ENCODE results near the gene PSMA6. TPM values are rescaled to one million over a fixed set of nuclear protein-coding genes. Genes with fewer than 3 reads are reported as not detected.

PSMA6 gene
- total and polyA plus RNA-seq, 4 donors, result 91.6 to 174 (median 103) TPM

GRCh38 chr14:35319509-35319908 lies 27.3 kb downstream of the PSMA6 start:
- peaks cover 3 to 5% of the 10 kb centered on the region in 2 donors for H3K36me3 ChIP-seq (ENCODE audit: control insufficient read depth in 1 of 2, insufficient read depth in 2 of 2, low read length in 1 of 2)

GRCh38 chr14:35320472-35320871 lies 28.3 kb downstream of the PSMA6 start:
- ATAC-seq (ENCODE audit: low FRiP score), result no peak
- intact Hi-C loops (cut with DNase I), result no loop called here

More at GRCh38 chr14:35319509-35319908, 27.3 kb downstream of the PSMA6 start:
- Histone ChIP-seq H3K9me3 (ENCODE audit: control insufficient read depth, low read length) (no peaks in the 10 kb centered on the region), H3K4me3 (ENCODE audit: low read length in 2 of 2) (no peak overlapping the region), H3K27me3 (ENCODE audit: control insufficient read depth in 1 of 2, insufficient read depth in 2 of 2, low read length in 1 of 2) (no peaks in the 10 kb centered on the region), H3K27ac (ENCODE audit: low read depth in 1 of 2, low read length in 2 of 2) (no peak overlapping the region), H3K4me1 (ENCODE audit: control insufficient read depth in 1 of 2, insufficient read depth in 2 of 2, low read length in 2 of 2) (no peaks in the 10 kb centered on the region)
- DNase-seq, result no peak
- intact Hi-C loops (cut with DNase I), result no loop called here
- ATAC-seq (ENCODE audit: low FRiP score), result no peak
- WGBS, 2 donors, result 88 to 92% methylated on average over 4 of the region's 4 CpGs

GRCh38 chr14:35326375-35326774 lies 34.2 kb downstream of the PSMA6 start:
- 90 to 95% methylated on average over 1 of the region's 1 CpG for WGBS, 2 donors
- no peak for ATAC-seq (ENCODE audit: low FRiP score)

More at GRCh38 chr14:35320472-35320871, 28.3 kb downstream of the PSMA6 start:
- Histone ChIP-seq H3K4me3 (ENCODE audit: low read length in 2 of 2) (no peak overlapping the region), H3K36me3 (ENCODE audit: control insufficient read depth in 1 of 2, insufficient read depth in 2 of 2, low read length in 1 of 2) (peaks cover 0 to 5% of the 10 kb centered on the region in 2 donors), H3K27ac (ENCODE audit: low read depth in 1 of 2, low read length in 2 of 2) (no peak overlapping the region), H3K9me3 (ENCODE audit: control insufficient read depth, low read length) (no peaks in the 10 kb centered on the region), H3K27me3 (ENCODE audit: control insufficient read depth in 1 of 2, insufficient read depth in 2 of 2, low read length in 1 of 2) (no peaks in the 10 kb centered on the region), H3K4me1 (ENCODE audit: control insufficient read depth in 1 of 2, insufficient read depth in 2 of 2, low read length in 2 of 2) (no peaks in the 10 kb centered on the region)
- WGBS, 2 donors, result 74 to 80% methylated on average over 2 of the region's 2 CpGs
- DNase-seq, result no peak

GRCh38 chr14:35331605-35332516 lies 39.7 kb downstream of the PSMA6 start:
- DNase-seq (no peak), ATAC-seq (ENCODE audit: low FRiP score) (no peak)
- H3K27ac ChIP-seq (ENCODE audit: low read depth in 1 of 2, low read length in 2 of 2), result no peak overlapping the region
- no peaks in the 10 kb centered on the region for H3K27me3 ChIP-seq (ENCODE audit: control insufficient read depth in 1 of 2, insufficient read depth in 2 of 2, low read length in 1 of 2)
- H3K36me3 ChIP-seq (ENCODE audit: control insufficient read depth in 1 of 2, insufficient read depth in 2 of 2, low read length in 1 of 2), result no peaks in the 10 kb centered on the region
- intact Hi-C loops (cut with DNase I), result no loop called here
- no peaks in the 10 kb centered on the region for H3K4me1 ChIP-seq (ENCODE audit: control insufficient read depth in 1 of 2, insufficient read depth in 2 of 2, low read length in 2 of 2)
- 86% methylated on average over 21 of the region's 21 CpGs for WGBS, 2 donors
- no peaks in the 10 kb centered on the region for H3K9me3 ChIP-seq (ENCODE audit: control insufficient read depth, low read length)
- no peak overlapping the region for H3K4me3 ChIP-seq (ENCODE audit: low read length in 2 of 2)

More at GRCh38 chr14:35326375-35326774, 34.2 kb downstream of the PSMA6 start:
- intact Hi-C loops (cut with DNase I), result no loop called here
- no peaks in the 10 kb centered on the region for H3K27me3 ChIP-seq (ENCODE audit: control insufficient read depth in 1 of 2, insufficient read depth in 2 of 2, low read length in 1 of 2)
- no peak for DNase-seq
- no peak overlapping the region for H3K27ac ChIP-seq (ENCODE audit: low read depth in 1 of 2, low read length in 2 of 2)
- no peaks in the 10 kb centered on the region for H3K4me1 ChIP-seq (ENCODE audit: control insufficient read depth in 1 of 2, insufficient read depth in 2 of 2, low read length in 2 of 2)
- H3K4me3 ChIP-seq (ENCODE audit: low read length in 2 of 2), result no peak overlapping the region
- H3K36me3 ChIP-seq (ENCODE audit: control insufficient read depth in 1 of 2, insufficient read depth in 2 of 2, low read length in 1 of 2), result no peaks in the 10 kb centered on the region
- no peaks in the 10 kb centered on the region for H3K9me3 ChIP-seq (ENCODE audit: control insufficient read depth, low read length)

- H3K27ac ChIP-seq (ENCODE audit: low read depth in 1 of 2, low read length in 2 of 2), result no peak overlapping the region
- no peaks in the 10 kb centered on the region for H3K4me1 ChIP-seq (ENCODE audit: control insufficient read depth in 1 of 2, insufficient read depth in 2 of 2, low read length in 2 of 2)
- H3K9me3 ChIP-seq (ENCODE audit: control insufficient read depth, low read length), result no peaks in the 10 kb centered on the region
- H3K27me3 ChIP-seq (ENCODE audit: control insufficient read depth in 1 of 2, insufficient read depth in 2 of 2, low read length in 1 of 2), result no peaks in the 10 kb centered on the region
- intact Hi-C loops (cut with DNase I), result no loop called here
- no peak for ATAC-seq (ENCODE audit: low FRiP score)
- no peak for DNase-seq
- no peak overlapping the region for H3K4me3 ChIP-seq (ENCODE audit: low read length in 2 of 2)
- 88 to 89% methylated on average over 11 of the region's 11 CpGs for WGBS, 2 donors
- H3K36me3 ChIP-seq (ENCODE audit: control insufficient read depth in 1 of 2, insufficient read depth in 2 of 2, low read length in 1 of 2), result no peaks in the 10 kb centered on the region
Measured at GRCh38 chr14:35332517-35333263, 40.5 kb downstream of the PSMA6 start.

DNA sequence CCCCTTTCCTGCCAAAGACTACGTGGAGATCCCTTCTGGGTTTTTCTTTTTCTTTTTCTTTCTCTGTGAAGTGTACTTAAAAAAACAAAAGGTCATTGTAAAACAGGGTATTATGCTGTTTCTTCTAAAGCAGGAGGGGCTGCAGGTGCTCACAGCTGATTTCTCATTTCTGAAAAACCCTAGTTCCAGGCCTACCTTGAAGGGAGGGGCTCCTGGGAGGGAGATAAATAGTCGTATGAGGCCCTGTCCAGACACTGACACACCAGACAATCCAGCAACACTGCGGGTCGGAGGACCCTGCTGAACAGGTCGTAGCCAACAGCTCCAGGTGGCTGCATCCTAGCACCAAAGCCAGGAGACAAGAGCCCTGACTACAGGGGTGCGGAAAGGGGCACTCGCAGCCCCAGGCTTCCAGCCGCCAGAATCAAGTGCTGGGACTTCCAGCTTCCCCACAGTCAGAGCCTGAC lies 41.1 kb downstream of the PSMA6 start:
- DNase-seq (no peak), ATAC-seq (ENCODE audit: low FRiP score) (no peak)
- H3K27me3 ChIP-seq (ENCODE audit: control insufficient read depth in 1 of 2, insufficient read depth in 2 of 2, low read length in 1 of 2), result no peaks in the 10 kb centered on the region
- H3K27ac ChIP-seq (ENCODE audit: low read depth in 1 of 2, low read length in 2 of 2), result no peak overlapping the region
- H3K36me3 ChIP-seq (ENCODE audit: control insufficient read depth in 1 of 2, insufficient read depth in 2 of 2, low read length in 1 of 2), result no peaks in the 10 kb centered on the region
- intact Hi-C loops (cut with DNase I), result no loop called here
- H3K4me3 ChIP-seq (ENCODE audit: low read length in 2 of 2), result no peak overlapping the region
- no peaks in the 10 kb centered on the region for H3K4me1 ChIP-seq (ENCODE audit: control insufficient read depth in 1 of 2, insufficient read depth in 2 of 2, low read length in 2 of 2)
- H3K9me3 ChIP-seq (ENCODE audit: control insufficient read depth, low read length), result no peaks in the 10 kb centered on the region
- WGBS, 2 donors, result 82 to 84% methylated on average over 8 of the region's 8 CpGs

DNA sequence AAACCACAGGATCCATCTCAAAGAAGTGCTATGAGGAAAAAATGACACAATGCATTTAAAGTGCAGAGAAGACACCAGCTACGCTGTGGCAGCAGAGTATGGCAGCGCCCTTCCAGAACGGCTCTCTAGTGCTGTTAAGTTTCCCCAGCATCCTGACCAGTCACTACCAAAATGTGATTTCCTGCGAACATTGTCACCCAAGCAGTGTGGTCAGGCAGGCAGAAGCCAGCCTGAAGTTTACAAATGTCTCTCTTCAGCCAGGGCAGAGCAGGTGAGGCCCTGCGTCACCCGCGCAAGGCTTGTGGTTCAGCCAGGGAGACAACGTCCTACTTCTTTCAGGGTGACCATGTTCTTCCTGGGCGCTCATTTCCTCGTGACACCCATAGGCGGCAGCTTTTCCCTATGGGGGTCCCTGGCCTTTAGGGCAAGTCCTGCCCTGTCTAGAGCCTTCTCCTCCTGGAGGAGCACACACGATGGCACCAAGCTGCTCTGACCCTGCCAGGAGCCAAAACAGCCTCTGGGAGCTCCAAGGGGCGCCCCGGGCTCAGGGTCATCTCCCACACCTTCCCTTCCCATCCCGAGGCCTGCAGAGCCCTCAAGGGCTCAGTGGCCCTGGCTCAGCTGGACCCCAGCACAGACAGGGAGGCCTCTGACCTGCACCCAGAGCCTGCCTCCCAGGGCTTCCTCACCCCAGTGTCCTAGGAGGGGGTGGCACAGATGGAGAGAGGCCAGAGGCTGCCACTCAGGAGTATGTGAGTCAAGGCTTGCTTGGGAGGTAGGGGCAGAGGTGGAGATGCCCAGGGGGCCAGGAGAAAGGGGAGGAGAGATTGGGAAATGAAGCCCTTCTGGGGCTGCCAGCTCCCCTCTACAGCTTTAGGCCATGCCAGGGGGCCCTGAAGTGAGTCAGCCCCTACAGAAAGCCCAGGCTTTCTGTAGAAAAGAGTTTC lies 41.9 kb downstream of the PSMA6 start:
- DNase-seq (no peak), ATAC-seq (ENCODE audit: low FRiP score) (no peak)
- no peaks in the 10 kb centered on the region for H3K4me1 ChIP-seq (ENCODE audit: control insufficient read depth in 1 of 2, insufficient read depth in 2 of 2, low read length in 2 of 2)
- no peaks in the 10 kb centered on the region for H3K27me3 ChIP-seq (ENCODE audit: control insufficient read depth in 1 of 2, insufficient read depth in 2 of 2, low read length in 1 of 2)
- H3K27ac ChIP-seq (ENCODE audit: low read depth in 1 of 2, low read length in 2 of 2), result no peak overlapping the region
- H3K9me3 ChIP-seq (ENCODE audit: control insufficient read depth, low read length), result no peaks in the 10 kb centered on the region
- intact Hi-C loops (cut with DNase I), result no loop called here
- H3K4me3 ChIP-seq (ENCODE audit: low read length in 2 of 2), result no peak overlapping the region
- WGBS, 2 donors, result 88 to 90% methylated on average over 15 of the region's 15 CpGs
- no peaks in the 10 kb centered on the region for H3K36me3 ChIP-seq (ENCODE audit: control insufficient read depth in 1 of 2, insufficient read depth in 2 of 2, low read length in 1 of 2)

Data from aorta (tissue), 5 donors.